HL-60 (cell line): ENCODE data around the gene STX4.

Experiments
- CTCF ChIP-seq: IDR thresholded peaks from one replicate; pipeline ENCODE4 v1.5.1; 2011; ENCODE audit warnings: low read length, control low read depth, inconsistent platforms; ENCODE audit not compliant: insufficient read depth
- GABPA ChIP-seq: IDR thresholded peaks from 2 replicates; pipeline ENCODE4 v1.6.1; 2012; ENCODE audit warnings: low read depth
- POLR2AphosphoS5 ChIP-seq: IDR thresholded peaks from 2 replicates; pipeline ENCODE4 v1.6.1; 2012; ENCODE audit warnings: low read depth
- REST ChIP-seq: IDR thresholded peaks from 2 replicates; pipeline ENCODE4 v1.6.1; 2012; ENCODE audit warnings: low read depth; ENCODE audit not compliant: insufficient replicate concordance

- no peak for TF ChIP-seq CTCF
- TF ChIP-seq GABPA, result no peak
- TF ChIP-seq POLR2AphosphoS5, result no peak
- no peak for TF ChIP-seq REST
Measured at GRCh38 chr16:31064882-31065461, 31.6 kb downstream of the STX4 start.
